SK-N-SH treated with all-trans-retinoic acid at 6 μM for 48 hours (cell line): ENCODE results near the gene SPATS2L.

Source experiments
- ARNTL ChIP-seq: fragments of 450-650 bp; formaldehyde crosslinking; IDR thresholded peaks from 2 replicates; pipeline ENCODE4 v1.5.0; 2020; ENCODE audit warnings: low read depth, mild to moderate bottlenecking, moderate library complexity, borderline replicate concordance
- CSDC2 ChIP-seq: fragments of 250-450 bp; sonication (Bioruptor Pico); IDR thresholded peaks from 2 replicates; pipeline ENCODE4 v1.5.0; 2020; ENCODE audit warnings: mild to moderate bottlenecking, moderate library complexity
- GLIS3 ChIP-seq: fragments of 250-450 bp; sonication (Bioruptor Pico); IDR thresholded peaks from 2 replicates; pipeline ENCODE4 v1.5.0; 2020; ENCODE audit warnings: mild to moderate bottlenecking, moderate library complexity
- PATZ1 ChIP-seq: fragments of 250-450 bp; sonication (Bioruptor Pico); IDR thresholded peaks from 2 replicates; pipeline ENCODE4 v1.8.0; 2020; ENCODE audit warnings: mild to moderate bottlenecking, moderate library complexity, borderline replicate concordance
- RARB ChIP-seq: fragments of 250-450 bp; sonication (Bioruptor Pico); IDR thresholded peaks from 2 replicates; pipeline ENCODE4 v1.8.0; 2021; ENCODE audit warnings: mild to moderate bottlenecking, moderate library complexity
- SNAI2 ChIP-seq: fragments of 250-450 bp; sonication (Bioruptor Pico); IDR thresholded peaks from 2 replicates; pipeline ENCODE4 v1.5.0; 2020; ENCODE audit warnings: mild to moderate bottlenecking, moderate library complexity
- TOX ChIP-seq: fragments of 250-450 bp; sonication (Bioruptor Pico); IDR thresholded peaks from 2 replicates; pipeline ENCODE4 v1.8.0; 2021; ENCODE audit warnings: mild to moderate bottlenecking, moderate library complexity, borderline replicate concordance
- ZFP3 ChIP-seq: fragments of 250-450 bp; sonication (Bioruptor Pico); IDR thresholded peaks from 2 replicates; pipeline ENCODE4 v1.5.0; 2020; ENCODE audit warnings: mild to moderate bottlenecking, moderate library complexity
- ZFP30 ChIP-seq: fragments of 450-650 bp; formaldehyde crosslinking; IDR thresholded peaks from 2 replicates; pipeline ENCODE4 v1.5.0; 2022; ENCODE audit warnings: mild to moderate bottlenecking, moderate library complexity
- ZNF565 ChIP-seq: fragments of 450-650 bp; formaldehyde crosslinking; conservative IDR thresholded peaks from 2 replicates; pipeline ENCODE4 v1.5.0; 2020; ENCODE audit warnings: low read depth, mild to moderate bottlenecking, moderate library complexity
- ZNF70 ChIP-seq: fragments of 450-650 bp; formaldehyde crosslinking; IDR thresholded peaks from 2 replicates; pipeline ENCODE4 v1.5.0; 2020; ENCODE audit warnings: mild to moderate bottlenecking, moderate library complexity
- ZNF8 ChIP-seq: fragments of 450-650 bp; formaldehyde crosslinking; IDR thresholded peaks from 2 replicates; pipeline ENCODE4 v1.5.0; 2020; ENCODE audit warnings: mild to moderate bottlenecking, moderate library complexity
- TF ChIP-seq, protein P1 (sequence below): fragments of 250-450 bp; sonication (Bioruptor Pico); IDR thresholded peaks from 2 replicates; pipeline ENCODE4 v1.5.1; 2020; ENCODE audit warnings: low read depth, mild to moderate bottlenecking, moderate library complexity

- TF ChIP-seq, protein P1, sequence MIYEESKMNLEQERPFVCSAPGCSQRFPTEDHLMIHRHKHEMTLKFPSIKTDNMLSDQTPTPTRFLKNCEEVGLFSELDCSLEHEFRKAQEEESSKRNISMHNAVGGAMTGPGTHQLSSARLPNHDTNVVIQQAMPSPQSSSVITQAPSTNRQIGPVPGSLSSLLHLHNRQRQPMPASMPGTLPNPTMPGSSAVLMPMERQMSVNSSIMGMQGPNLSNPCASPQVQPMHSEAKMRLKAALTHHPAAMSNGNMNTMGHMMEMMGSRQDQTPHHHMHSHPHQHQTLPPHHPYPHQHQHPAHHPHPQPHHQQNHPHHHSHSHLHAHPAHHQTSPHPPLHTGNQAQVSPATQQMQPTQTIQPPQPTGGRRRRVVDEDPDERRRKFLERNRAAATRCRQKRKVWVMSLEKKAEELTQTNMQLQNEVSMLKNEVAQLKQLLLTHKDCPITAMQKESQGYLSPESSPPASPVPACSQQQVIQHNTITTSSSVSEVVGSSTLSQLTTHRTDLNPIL (CRISPR knock-in tag), result no peak
- TF ChIP-seq ZNF8 (CRISPR knock-in tag), result no peak
- TF ChIP-seq ARNTL (CRISPR knock-in tag), result no peak
- TF ChIP-seq ZNF565, result no peak
- TF ChIP-seq PATZ1 (CRISPR knock-in tag), result no peak
- TF ChIP-seq ZNF70 (CRISPR knock-in tag), result no peak
- no peak for TF ChIP-seq ZFP3 (CRISPR knock-in tag)
- TF ChIP-seq SNAI2 (CRISPR knock-in tag), result no peak
- no peak for TF ChIP-seq TOX
- TF ChIP-seq CSDC2, result no peak
- TF ChIP-seq RARB, result no peak
- TF ChIP-seq GLIS3 (CRISPR knock-in tag), result no peak
- TF ChIP-seq ZFP30 (CRISPR knock-in tag), result no peak
Measured at GRCh38 chr2:200320344-200320743, 13.9 kb downstream of the SPATS2L start.
